ENCODE data around the gene CRACR2A.

The CRACR2A gene

DNA sequence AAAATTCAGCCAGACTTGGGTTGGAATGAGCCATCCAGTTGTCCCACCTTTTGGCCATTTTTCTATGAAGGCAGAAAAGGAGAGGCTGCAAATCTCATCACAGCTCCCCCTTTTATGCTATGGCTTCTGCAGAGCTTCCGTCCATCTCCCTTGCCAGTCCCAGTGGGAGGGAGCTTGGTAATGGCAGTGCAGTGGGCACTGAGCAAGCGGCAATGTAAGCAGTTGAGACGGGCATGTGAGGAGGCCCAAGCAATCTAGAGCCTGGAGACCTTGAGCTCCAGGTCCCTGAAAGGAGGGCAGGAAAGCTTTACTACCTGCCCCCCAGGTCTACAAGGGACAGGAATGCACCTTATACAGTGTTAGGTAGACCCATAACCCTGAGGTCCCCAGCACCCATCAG is 73.1 kb downstream of the CRACR2A start:
- DNase-seq: no peak

DNA sequence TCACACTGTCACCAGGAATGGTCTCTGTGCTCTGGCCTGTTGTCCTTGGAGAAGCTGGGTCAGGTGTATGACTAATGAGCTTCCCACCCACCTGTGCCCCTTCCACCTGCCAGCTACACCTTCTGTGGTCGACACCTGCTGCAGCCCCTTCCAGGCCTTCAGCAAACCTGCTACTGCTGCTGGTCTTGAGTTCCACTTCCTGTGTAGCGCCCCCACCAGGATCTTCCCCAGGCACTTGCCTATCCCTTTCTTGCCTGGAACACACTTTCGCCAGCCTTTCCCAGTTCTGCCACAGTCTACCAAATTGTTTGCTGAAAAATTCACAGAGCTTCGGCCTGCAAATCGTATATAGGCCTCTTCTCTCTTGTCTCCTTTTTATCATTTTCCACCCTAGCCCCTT is 75.3 kb downstream of the CRACR2A start:
- DNase-seq: no peak

DNA sequence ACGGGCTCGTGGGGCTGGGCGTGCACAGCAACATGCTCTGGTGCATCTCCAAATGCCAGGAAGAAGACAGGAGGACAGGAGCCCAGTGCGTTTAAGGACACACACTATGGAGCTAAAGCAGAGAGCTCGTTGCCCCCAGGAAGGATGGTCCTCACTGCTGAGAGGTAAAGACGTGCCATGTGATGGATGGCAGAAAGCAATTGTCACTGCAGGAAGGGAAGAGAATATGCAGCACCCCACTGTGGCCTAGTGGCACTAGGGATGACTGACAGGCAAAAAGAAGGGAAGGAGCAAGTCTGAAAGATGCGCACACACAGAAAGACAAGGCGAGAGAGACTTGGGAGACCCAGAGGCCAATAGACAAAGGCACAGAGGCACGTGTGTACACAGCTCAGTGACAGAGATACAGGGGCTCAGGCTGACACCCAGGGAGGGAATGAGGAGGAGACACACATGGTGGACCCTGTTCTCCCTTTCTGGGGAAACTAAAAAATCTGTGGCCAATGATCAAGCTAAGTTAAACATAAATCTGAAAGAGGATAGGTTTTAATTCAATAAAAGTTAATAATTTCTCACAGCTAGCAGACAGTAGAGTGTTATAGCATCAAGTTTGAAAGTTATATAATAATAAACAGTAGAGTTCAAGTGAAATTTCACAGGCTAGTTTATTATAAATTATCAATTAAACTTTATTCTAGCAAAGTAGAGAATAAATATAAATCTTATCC is 78.8 kb downstream of the CRACR2A start:
- DNase-seq: peak in 1 of 3 experiments; percentile 60

DNA sequence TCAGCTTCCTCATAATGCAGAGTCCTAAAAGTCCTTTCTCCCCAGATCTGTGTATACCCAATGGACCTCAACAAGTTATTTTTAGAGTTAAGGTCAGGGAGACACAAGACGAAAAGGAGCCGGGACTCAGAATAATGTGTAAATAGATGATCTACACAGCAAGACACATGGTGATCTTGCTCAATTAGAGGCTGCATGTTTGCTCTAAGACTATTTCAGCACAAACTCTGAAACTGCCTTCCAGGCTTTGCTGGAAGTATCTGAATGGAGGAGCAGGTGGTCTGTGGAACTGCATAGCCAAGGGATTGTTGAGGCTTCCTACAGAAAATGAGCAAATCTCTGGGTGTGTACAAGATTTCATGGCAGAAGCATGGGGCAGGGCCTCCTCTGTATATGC is 80.8 kb downstream of the CRACR2A start:
- no peak for DNase-seq

DNA sequence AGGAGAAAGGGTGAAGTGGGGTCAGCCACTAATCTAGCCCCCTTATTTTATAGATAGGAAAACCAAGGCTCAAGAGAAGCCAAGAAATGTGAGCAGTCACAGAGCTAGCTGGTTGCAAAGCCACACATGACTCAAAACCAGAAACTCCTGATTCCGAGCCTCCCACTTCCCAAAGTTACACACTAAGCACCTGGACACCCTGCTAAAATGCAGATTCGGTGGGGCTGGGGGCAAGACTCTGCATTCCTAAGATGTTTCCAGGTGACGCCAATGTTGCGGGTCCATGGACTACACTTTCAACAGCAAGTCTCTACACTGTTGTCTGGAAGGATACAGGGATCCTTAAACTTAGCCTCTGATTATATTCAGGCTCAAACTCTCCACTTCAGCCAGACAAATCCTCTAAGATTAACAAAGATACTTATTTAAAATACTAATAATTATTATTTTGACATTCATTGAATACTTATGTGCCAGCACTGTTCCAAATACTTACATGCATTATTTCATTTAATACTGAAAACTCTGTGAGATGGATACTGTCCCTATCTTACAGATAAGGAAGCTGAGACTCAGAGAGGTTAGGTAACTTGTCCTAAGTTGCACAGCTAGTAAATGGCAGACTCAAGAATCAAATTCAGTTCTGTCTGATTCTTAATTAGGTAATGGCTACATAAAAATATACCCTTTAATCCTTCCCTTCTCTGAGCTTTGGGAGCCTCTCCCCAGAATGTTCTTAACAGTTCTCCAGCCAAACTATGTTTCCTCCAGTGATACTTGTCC is 81.4 kb downstream of the CRACR2A start:
- no peak for DNase-seq

DNA sequence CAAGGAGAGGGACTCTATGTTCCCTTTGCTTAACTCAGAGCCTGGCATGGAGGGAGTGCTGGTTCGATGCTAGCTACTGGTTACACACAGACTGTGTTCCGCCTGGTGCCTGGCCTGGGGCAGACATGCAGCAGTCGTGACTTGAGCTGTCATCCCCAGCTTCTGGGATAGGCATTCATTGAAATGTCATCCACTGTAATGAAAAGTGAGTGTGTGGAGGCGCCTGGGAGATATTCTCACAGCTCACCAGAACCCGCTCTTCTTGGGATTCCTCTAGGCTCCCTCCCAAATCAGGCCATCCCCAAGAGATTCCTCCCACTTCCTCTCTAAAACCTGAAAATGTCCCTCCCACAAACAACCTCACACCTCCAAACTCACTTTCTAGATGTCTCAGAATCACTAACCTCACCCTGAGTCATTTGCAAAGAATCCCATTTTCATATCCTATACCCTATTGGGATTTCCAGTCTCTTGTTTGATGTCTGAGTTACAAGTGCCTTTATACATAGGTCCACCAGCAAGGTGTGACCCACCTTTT is 82.8 kb downstream of the CRACR2A start:
- DNase-seq: no peak

DNA sequence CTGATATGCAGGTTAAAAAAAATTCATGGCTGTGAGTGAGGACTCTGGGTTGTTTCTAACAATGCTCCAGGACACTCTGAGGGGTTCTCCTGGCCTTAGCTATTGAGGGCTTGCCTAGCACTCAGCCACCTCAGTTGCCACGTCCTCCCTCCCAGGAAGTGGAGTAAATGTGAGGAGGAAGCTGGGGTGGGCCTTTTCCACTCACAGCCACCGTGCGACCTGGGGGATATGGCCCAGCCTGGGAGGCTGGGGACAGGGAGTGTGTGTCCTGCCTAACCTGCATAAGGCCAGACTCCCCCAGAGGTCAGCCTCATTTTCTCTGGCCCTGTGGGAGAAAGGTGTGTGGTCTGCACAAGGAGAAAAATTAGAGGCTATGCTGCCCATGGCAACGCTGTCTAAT is 83.3 kb downstream of the CRACR2A start:
- no peak for DNase-seq

DNA sequence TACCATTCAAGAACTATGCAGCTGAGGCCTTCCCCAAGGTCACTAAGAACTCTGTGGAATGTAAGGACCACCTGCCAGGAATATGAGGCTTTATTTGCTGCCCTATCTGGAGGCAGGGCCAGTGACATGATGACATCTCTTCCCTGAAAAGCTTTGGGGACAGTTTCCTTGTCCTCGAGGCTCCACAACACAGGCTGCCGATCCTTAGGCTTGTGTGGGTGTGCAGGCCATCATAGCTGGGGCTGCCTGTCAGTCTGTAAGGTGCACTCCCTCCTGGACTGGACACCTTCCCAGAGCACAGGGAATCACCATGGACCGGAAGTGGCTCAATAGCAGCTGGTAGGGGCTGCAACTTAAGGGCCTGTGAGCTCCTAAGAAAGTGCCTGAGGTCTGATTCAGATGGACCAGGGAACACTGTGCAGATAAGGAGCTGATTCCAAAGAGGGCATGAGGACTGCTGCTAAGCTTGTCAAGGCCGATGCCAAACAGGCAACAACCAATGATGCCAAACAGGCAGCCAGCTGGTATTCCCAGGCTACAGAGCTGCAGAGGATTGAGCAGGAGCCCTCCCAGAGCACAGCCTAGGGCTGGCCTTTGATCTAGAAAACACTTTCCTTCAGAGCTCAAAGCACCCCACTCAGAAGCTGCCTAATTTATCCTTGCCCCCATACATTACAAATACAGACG is 84.3 kb downstream of the CRACR2A start:
- no peak for DNase-seq

DNA sequence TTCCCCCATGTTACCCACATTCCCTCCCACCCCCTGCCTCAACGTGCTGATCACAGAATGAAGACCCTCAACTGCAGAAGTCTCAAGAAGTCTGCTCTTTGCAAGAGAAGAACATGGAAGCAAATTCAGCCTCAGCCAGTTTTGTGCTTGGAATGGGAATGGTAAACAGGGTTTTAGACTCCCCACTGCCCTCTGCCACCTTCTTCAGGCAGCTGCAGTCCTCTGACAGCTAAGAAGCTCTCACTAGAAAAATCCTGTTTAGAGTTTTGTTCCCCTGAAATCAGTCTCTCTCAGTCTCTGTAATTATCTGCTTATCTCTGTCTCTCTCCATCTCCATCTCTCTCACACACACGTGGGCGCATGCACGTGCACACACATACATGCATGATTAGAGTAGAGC is 85.4 kb downstream of the CRACR2A start:
- peak in 2 of 3 experiments; percentile 3 to 27 for DNase-seq

DNA sequence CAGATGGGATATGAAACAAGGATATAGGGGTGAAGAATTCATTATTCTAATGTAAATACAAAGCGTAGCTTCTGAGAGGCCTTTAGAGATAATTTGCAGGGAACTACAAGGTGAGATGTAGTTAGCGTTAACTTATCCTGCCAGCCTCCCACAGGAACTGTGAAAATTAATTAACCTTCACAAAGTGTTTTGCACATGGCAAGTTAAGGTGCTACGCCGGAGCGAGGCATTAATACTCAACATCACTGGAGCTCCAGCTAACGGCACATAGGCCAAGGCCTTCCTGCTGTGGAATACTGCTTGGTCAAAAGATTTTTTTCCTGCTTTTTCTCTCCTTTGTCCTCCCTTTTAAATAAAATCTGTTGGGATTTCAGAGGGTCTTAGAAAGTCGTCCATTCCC is 86.5 kb downstream of the CRACR2A start:
- DNase-seq: peak in 1 of 3 experiments; percentile 32

DNA sequence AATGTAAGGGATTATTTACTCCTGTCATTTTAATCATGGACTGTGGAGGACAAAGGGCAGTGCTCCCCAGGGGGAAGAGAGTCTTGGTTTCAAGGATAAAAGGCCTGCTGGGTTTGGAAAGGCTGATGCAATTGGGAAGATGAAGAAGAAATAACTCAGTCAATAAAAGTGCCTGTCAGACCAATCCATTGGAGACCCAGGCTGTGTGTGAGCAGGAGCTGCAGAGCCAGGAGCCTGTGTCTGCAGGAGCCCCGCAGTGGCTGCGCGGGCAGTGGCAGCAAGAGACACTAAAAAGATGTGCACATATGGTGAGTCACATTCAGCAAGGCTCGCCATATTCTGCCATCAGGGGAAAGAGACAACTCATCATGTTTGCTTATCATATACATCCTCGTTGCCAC is 90.4 kb downstream of the CRACR2A start:
- peak; percentile 57 to 87 (median 58) for DNase-seq

DNA sequence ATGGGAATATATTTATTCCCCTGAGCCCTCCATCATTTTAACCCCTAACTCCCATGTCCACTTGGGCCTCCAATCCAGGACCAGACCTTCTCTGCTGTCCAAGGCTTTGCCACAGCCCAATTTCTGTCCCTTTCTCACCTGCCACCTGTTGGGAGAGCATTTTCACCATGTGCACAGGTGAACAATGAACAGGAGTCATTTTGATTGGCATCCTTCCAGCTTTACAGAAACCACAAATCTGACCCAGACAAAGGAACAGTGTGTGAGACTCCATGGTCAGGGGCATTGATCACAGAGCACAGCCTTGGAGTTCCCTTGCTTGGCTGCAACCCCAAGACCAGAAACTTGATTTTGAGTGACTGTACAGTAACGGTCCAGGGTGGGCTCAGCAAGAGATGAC is 91.9 kb downstream of the CRACR2A start:
- DNase-seq: peak; percentile 62 to 90 (median 75)

DNA sequence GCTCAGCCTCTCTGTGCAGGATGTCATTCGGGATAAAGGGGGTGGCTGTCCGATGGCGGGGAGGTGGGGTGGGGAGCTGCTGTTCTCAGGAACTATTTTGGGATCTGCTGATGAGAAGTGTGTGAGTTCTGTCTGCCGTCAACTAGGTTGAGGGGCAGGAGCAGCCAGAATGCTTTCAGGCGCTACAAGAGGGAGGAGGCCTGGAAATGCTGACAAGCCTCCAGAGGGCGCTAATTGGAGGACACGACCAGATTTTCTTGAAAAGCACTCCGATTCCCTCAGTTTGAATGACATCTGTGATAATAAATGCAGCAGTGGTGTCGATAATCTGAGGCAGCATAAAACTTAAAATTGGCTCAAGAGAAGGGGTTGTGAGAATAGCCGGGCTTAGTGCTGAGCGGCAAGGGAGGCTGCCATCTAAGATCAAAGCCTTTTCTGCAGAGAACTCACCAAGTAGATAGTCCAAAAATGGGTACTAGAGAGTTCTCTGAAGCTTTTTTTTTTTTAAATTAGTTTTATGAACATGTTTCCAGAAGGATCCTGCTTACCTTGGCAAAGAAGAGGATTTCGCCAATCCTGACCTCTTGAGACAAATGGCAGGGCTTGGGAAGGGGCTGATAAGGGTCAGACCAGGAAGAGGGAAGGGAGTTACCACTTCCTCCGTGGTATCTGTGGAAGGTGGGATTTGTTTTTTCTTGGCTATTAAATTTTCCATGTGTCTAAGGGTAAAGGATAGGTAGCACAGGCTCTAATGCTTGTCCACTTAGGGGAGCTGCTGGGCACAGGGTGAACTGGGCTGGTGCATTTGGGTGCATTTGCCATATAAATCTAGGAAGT is 94.4 kb downstream of the CRACR2A start:
- DNase-seq: no peak

DNA sequence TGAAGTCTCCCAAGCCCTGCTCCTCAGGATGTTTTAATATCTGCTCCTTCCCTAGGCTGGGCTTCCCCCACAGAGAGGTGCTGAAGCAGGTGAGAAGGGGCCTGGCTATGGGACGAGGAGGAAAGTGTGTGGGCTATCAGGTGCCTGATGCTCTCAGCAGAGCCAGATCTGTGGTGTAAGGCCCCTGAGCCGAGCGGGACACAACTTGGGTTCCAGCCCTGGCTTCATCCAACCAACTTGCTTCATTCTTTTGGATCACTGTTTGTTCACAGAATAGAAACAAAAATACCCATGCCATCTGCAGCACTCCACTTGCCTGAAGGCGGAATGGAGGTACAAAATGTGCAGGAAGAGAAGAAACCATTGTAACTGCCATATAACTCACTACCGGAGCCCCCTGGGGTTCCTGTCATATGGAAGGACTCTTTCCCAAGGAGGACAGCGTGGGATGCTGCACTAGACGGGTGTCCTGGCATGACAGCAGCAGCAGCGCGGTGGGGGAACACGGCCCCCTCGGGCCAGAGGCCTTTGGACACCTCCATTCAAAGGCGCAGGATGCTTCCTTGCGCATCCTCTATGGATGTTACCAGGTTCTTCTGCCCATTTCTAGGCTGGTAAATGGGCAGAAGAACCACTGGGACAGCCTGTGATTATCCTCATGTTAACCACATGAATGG is 95.8 kb downstream of the CRACR2A start:
- no peak for DNase-seq

DNA sequence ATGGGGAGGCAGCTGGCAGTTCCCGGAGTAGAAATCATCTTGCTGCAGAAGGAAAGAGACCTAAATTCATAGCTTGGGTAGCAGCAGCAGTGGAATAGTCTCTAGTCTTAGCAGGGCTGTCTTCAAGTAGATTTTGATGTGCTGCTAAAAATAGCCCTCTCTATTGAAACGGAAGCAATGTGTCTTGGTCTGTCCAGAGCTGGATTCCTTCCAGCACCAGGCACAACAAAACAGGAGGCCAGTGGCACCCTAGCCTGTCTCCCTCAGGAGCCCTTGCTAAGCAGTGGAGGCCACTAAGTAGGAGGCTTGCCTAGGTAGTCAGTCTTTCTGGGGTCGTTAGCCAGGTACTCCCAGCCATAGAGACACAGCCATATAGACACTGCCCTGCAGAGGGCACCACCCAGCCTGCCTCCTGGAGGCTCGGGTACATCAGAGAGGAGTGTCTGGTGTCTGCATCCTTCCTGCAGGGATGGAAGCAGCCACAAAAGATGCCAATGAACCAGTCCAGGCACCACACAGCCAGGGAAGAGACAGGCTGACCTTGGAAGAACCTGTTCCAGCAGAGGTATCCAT is 97.5 kb downstream of the CRACR2A start:
- peak; percentile 61 to 87 (median 74) for DNase-seq

DNA sequence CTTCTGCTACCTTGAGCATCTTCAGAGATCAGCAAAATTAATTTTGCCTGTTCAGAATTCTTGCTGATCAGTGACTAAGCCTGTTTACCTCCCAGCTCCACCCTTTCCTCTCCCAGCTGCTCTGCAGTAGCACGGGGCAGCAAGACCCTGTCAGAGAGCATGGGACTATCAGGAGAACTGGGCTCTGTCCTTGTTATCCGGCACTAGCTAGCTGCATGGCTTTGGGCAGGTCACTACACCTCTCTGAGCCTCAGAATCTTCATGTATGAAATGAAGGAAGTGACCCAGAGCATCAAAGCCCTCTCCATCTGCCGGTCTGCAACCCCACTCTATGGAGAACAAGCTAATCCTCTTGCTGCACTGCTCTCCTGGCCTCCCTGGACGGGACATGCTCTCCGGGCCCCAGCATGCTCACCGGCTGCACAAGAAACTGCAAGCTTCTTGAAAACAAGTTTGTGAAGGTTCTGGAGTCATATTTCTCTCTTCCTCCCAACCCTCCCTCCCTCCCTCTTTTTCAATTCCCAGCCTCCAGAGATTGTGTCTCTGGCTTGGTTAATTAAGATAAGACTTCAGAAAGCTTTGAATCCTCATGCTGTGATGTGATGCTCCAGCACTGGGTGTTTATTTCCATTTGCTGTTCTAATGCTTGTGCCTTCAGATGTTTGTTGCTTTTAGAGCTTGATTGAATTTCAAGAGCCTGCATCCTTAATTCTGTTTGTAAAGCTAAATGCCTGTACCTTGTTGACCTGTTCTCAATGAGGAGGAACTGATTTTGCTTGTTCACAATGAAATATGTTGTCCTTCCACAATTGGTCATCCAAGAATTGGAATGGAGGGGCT is 101.1 kb downstream of the CRACR2A start:
- DNase-seq: peak in 2 of 3 experiments; percentile 9 to 25

DNA sequence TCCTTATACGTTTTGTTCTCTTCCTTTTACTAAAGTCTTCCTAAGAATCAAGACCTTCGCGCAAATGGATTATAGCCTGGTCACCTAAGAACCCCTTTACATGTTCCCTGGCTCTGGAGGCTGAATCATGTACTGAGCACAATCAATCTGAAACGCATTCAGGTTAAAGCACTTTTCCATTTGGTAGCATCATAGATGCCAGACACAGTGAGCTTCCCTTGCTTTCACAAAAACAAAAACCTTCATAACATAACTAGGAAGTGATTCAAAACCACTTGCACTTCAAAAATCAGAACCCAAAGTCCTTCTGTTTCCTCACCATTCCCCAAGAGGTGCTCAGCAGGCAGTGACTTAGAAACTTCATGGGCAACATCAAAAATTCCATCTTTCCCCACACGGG is 105.4 kb downstream of the CRACR2A start:
- DNase-seq: no peak

DNA sequence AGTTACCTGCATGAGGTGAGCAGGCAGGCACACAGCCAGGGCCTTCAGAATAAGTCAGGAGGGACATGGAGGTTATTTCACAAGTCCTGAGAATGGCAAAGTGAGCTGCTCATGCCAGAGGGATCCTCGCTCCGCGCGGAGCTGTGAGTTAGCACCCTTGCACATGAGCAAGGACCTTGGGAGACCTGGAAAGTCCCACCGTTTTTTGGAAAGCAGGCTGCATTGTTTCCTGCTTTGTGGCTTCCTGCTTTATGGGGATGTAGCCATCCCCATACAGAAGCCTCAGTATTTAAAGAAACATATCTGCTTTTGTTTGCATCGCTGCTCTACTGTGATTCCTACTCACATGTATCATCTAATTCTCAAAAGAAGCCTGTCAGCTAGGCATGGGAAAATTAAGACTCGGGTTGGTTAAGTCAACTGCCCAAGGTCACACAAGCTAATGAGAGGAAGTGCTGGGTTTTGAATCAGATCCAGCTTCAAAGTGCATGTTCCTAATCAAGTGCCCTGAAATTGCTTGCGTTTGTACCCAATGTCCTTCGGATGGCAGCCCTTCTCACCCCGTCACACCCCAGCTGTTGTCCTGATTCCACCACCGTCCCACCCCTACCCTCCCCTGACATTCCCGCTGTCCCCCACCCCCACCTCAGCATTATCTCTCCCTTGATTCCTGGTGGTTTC is 106.2 kb downstream of the CRACR2A start:
- DNase-seq: no peak

DNA sequence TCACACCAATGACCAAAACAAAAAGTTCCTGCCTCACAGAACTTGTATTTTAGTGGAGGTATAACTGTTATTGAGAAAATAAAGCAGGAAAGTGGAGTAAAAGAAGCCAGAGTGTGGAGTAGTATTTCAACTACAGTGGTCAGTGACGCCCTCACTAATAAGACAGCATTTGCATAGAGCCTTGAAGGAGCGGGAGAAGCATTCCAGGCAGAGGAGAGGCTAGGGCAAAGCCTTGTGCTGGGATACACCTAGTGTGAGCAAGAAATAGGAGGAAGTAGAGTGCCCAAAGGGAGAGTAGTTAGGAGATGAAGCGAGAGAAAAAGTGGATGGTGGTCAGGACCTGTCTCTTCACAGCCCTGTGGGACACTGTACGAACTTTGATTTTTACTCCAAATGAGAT is 107.8 kb downstream of the CRACR2A start:
- DNase-seq: no peak

DNA sequence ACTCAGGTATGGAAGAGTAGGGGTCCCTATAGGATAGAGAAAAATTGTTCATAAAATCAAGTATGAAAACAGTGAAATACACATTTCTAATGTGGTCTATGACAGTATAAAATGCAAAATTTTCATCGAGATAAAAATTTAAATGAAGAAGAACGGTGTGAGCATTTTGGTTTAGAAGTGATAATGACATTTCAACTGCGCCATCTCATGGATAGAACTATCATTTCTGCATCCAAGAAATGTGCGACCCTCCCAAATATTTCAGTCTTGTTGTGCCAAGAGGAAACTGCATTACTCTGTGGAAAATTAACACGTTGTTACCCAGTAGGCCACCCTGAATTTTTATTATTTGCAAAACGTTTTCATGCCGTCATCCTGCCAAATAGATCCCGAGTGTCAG is 108.8 kb downstream of the CRACR2A start:
- DNase-seq: peak in 2 of 3 experiments; percentile 12 to 50
